ENCODE data around the gene NOC2L.

NOC2L gene

GRCh38 chr1:941015-941587 is 18.0 kb downstream of the NOC2L start:
- DNase-seq, result no peak

GRCh38 chr1:940107-941014 is 18.7 kb downstream of the NOC2L start:
- DNase-seq, result no peak

- no peak for DNase-seq
Observed at GRCh38 chr1:939511-940106, 19.4 kb downstream of the NOC2L start.

- DNase-seq, result no peak
Observed at GRCh38 chr1:938711-939489, 20.2 kb downstream of the NOC2L start.

- no peak for DNase-seq
Observed at GRCh38 chr1:938088-938683, 20.9 kb downstream of the NOC2L start.

- DNase-seq, result no peak
Observed at GRCh38 chr1:937521-937920, 21.5 kb downstream of the NOC2L start.

- no peak for DNase-seq
Observed at GRCh38 chr1:936348-937264, 22.4 kb downstream of the NOC2L start.

- no peak for DNase-seq
Observed at GRCh38 chr1:935751-936231, 23.3 kb downstream of the NOC2L start.

- DNase-seq, result no peak
Observed at GRCh38 chr1:934991-935750, 23.9 kb downstream of the NOC2L start.

GRCh38 chr1:933603-933940 is 25.5 kb downstream of the NOC2L start:
- no peak for DNase-seq

GRCh38 chr1:932776-933602 is 26.1 kb downstream of the NOC2L start:
- no peak for DNase-seq

GRCh38 chr1:932173-932510 is 26.9 kb downstream of the NOC2L start:
- DNase-seq, result no peak

GRCh38 chr1:931380-932172 is 27.5 kb downstream of the NOC2L start:
- DNase-seq, result no peak

- no peak for DNase-seq
Observed at GRCh38 chr1:930633-931138, 28.4 kb downstream of the NOC2L start.

- DNase-seq, result no peak
Observed at GRCh38 chr1:929712-930632, 29.1 kb downstream of the NOC2L start.

- no peak for DNase-seq
Observed at GRCh38 chr1:928825-929661, 30.0 kb downstream of the NOC2L start.

- DNase-seq, result no peak
Observed at GRCh38 chr1:927748-928147, 31.3 kb downstream of the NOC2L start.

Measured in activated gamma-delta T cell (primary cell).